Neural cell (in vitro differentiated cells): Measurements from ENCODE around the gene KAT14. TPM values are rescaled to one million over a fixed set of nuclear protein-coding genes. Genes with fewer than 3 reads are reported as not detected.
"Not testable (repeated sequence)": the region's sequence is repeated elsewhere in the genome, so short reads cannot be mapped to it uniquely, and the experiment has no call there.

Experiments used
- H2AFZ ChIP-seq: fragments of 200-600, 300-800 bp; sonication (generic), shearing (Covaris generic); 2 replicates; pipeline ENCODE4 v1.6.0; 2014; ENCODE audit warnings: low read depth, mild to moderate bottlenecking, antibody characterized with exemption, low read length, moderate library complexity
- H3F3A ChIP-seq: fragments of 200-600 bp; shearing (Covaris generic); 2 replicates; pipeline ENCODE4 v1.6.1; 2016; ENCODE audit warnings: mild to moderate bottlenecking, moderate library complexity, mixed read lengths, antibody characterized with exemption, low read length; ENCODE audit not compliant: insufficient read depth, poor library complexity, severe bottlenecking
- H3K27ac ChIP-seq: fragments of 200-600, 300-800 bp; sonication (generic), shearing (Covaris generic); 2 replicates; pipeline ENCODE4 v1.5.1; 2014; ENCODE audit warnings: mild to moderate bottlenecking, low read length, moderate library complexity
- H3K27me3 ChIP-seq: fragments of 300-800, 200-600 bp; sonication (generic), shearing (Covaris generic); 2 replicates; pipeline ENCODE4 v1.6.0; 2014; ENCODE audit warnings: mild to moderate bottlenecking, low read depth, low read length, moderate library complexity; ENCODE audit not compliant: insufficient read depth
- H3K36me3 ChIP-seq: fragments of 300-800, 200-600 bp; sonication (generic), shearing (Covaris generic); 2 replicates; pipeline ENCODE4 v1.5.1; 2014; ENCODE audit warnings: mild to moderate bottlenecking, antibody characterized with exemption, low read length, moderate library complexity; ENCODE audit not compliant: insufficient read depth
- H3K4me2 ChIP-seq: fragments of 300-800, 200-600 bp; sonication (generic), shearing (Covaris generic); 2 replicates; pipeline ENCODE4 v1.6.0; 2014; ENCODE audit warnings: mild to moderate bottlenecking, low read length
- H3K4me3 ChIP-seq: fragments of 300-800, 200-600 bp; sonication (generic), shearing (Covaris generic); 2 replicates; pipeline ENCODE4 v1.5.1; 2014; ENCODE audit warnings: mild to moderate bottlenecking, low read length, moderate library complexity
- H3K79me2 ChIP-seq: fragments of 200-600 bp; shearing (Covaris generic); replicated peaks from 2 replicates; pipeline ENCODE4 v1.6.0; 2014; ENCODE audit warnings: mild to moderate bottlenecking, low read length, moderate library complexity; ENCODE audit not compliant: insufficient read depth
- H3K9ac ChIP-seq: fragments of 300-800, 200-600 bp; sonication (generic), shearing (Covaris generic); 2 replicates; pipeline ENCODE4 v1.6.1; 2016; ENCODE audit warnings: mild to moderate bottlenecking, low read length, mixed read lengths
- H3K9me2 ChIP-seq: fragments of 200-600 bp; shearing (Covaris generic); 2 replicates; pipeline ENCODE4 v1.6.1; 2016; ENCODE audit warnings: mild to moderate bottlenecking, low read length, mixed read lengths; ENCODE audit not compliant: insufficient read depth
- H3K9me3 ChIP-seq: fragments of 200-600, 300-800 bp; sonication (generic), shearing (Covaris generic); 2 replicates; pipeline ENCODE4 v1.6.1; 2016; ENCODE audit warnings: mild to moderate bottlenecking, mixed run types, low read length, moderate library complexity, mixed read lengths
- H4K20me1 ChIP-seq: fragments of 200-600 bp; shearing (Covaris generic); 2 replicates; pipeline ENCODE4 v1.6.1; 2016; ENCODE audit warnings: mild to moderate bottlenecking, mixed run types; ENCODE audit not compliant: insufficient read depth
- EP300 ChIP-seq: fragments of 450-650 bp; conservative IDR thresholded peaks from 2 replicates; pipeline ENCODE4 v1.6.1; 2014; ENCODE audit warnings: antibody characterized with exemption, mild to moderate bottlenecking, moderate library complexity; ENCODE audit not compliant: poor library complexity, severe bottlenecking
- EZH2 ChIP-seq: fragments of 200-600, 300-800 bp; shearing (Covaris generic), sonication (generic); IDR thresholded peaks from 2 replicates; pipeline ENCODE4 v1.6.1; 2014; ENCODE audit warnings: antibody characterized with exemption, low read length, borderline replicate concordance, mild to moderate bottlenecking; ENCODE audit not compliant: insufficient read depth, poor library complexity, severe bottlenecking
- MXI1 ChIP-seq: fragments of 450-650 bp; conservative IDR thresholded peaks from 2 replicates; pipeline ENCODE4 v1.6.1; 2014; ENCODE audit warnings: antibody characterized with exemption, mild to moderate bottlenecking; ENCODE audit not compliant: poor library complexity, severe bottlenecking
- POLR2AphosphoS5 ChIP-seq: IDR thresholded peaks from 2 replicates; pipeline ENCODE4 v1.6.1; 2012
- RAD21 ChIP-seq: fragments of 450-650 bp; conservative IDR thresholded peaks from 2 replicates; pipeline ENCODE4 v1.6.1; 2014; ENCODE audit warnings: antibody characterized with exemption, mild to moderate bottlenecking, moderate library complexity
- SMC3 ChIP-seq: fragments of 450-650 bp; conservative IDR thresholded peaks from 2 replicates; pipeline ENCODE4 v1.6.1; 2014; ENCODE audit warnings: antibody characterized with exemption, mild to moderate bottlenecking, moderate library complexity; ENCODE audit not compliant: poor library complexity
- TAF1 ChIP-seq: IDR thresholded peaks from 2 replicates; pipeline ENCODE4 v1.6.1; 2012; ENCODE audit warnings: low read depth
- polyA minus RNA-seq: library from RNA; depleted of rRNA, polyadenylated mRNA; stranded (reverse); fragments of >200 nt; gene quantifications from 2 replicates; pipeline ENCODE4 v1.2.3, GENCODE V29; 2014
- polyA plus RNA-seq: library from polyadenylated mRNA; depleted of rRNA; stranded (reverse); fragments of >200 nt; gene quantifications from 2 replicates; pipeline ENCODE4 v1.2.3, GENCODE V29; 2014
- TF ChIP-seq, protein P1 (sequence below): IDR thresholded peaks from 2 replicates; pipeline ENCODE4 v1.6.1; 2012; ENCODE audit warnings: borderline replicate concordance
- TF ChIP-seq, protein P2 (sequence below): fragments of 450-650 bp; IDR thresholded peaks from 2 replicates; pipeline ENCODE4 v1.5.1; 2014; ENCODE audit warnings: antibody characterized with exemption, mild to moderate bottlenecking, moderate library complexity; ENCODE audit not compliant: poor library complexity, severe bottlenecking

KAT14 gene, protein sequence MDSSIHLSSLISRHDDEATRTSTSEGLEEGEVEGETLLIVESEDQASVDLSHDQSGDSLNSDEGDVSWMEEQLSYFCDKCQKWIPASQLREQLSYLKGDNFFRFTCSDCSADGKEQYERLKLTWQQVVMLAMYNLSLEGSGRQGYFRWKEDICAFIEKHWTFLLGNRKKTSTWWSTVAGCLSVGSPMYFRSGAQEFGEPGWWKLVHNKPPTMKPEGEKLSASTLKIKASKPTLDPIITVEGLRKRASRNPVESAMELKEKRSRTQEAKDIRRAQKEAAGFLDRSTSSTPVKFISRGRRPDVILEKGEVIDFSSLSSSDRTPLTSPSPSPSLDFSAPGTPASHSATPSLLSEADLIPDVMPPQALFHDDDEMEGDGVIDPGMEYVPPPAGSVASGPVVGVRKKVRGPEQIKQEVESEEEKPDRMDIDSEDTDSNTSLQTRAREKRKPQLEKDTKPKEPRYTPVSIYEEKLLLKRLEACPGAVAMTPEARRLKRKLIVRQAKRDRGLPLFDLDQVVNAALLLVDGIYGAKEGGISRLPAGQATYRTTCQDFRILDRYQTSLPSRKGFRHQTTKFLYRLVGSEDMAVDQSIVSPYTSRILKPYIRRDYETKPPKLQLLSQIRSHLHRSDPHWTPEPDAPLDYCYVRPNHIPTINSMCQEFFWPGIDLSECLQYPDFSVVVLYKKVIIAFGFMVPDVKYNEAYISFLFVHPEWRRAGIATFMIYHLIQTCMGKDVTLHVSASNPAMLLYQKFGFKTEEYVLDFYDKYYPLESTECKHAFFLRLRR
- 19.3 and 29.2 TPM in 2 replicates for polyA plus RNA-seq
- 32.3 and 37.3 TPM in 2 replicates for polyA minus RNA-seq

DNA sequence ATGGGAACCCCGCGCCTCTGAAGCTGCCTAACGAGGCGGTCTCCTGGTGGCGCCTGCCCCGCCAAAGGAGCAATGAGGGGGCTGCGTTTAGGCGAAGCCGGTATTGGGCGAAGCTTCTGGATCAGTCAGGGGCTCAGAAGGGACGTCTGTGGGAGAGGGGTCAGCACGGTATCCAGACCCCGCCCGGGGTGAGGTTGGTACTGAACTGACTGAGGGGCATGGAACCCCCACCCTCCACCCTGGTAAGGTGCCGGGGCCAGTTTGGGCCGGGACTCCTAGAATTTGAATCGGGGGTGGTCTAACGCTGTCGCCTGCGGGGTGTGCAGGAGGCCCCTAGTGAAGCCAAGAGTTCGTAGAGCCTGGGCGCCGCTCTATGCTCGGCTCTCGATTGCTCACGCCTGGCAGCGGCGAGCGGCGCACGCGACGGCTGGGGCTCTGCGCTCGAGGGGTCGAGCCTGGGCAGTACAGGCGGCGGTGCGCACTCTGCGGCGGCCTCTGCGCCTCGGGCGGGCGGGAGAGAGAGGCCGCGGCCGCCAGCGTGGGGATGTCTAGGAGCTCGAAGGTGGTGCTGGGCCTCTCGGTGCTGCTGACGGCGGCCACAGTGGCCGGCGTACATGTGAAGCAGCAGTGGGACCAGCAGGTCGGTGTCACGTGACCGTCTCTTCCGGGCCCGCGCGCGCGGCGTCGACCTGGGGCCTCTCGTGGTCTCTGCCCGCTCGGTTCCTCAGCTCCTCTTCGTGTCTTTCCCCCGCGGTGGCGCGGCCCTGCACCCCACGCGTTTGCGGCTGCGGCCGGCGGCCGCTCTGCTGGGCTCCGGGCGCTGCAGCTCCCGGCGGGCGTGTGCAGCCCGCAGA lies at the start of gene KAT14, which contains the start of gene PET117:
KAT14 (plus strand) TSS at position 452 of the 854 bp plus-strand sequence. CDS start 4,798 bp downstream, outside the sequence.
PET117 (plus strand) TSS at position 452 of the 854 bp plus-strand sequence; CDS start at position 545, 93 bp downstream.
- H2AFZ ChIP-seq: peak within 1 kb of the TSS; percentile 96
- peak within 1 kb of the TSS; percentile 97 for H3K4me3 ChIP-seq
- H3K36me3 ChIP-seq: no peaks in the 10 kb centered on the region
- peaks cover 26% of the 10 kb centered on the region for H3K79me2 ChIP-seq
- H4K20me1 ChIP-seq: no peaks in the 10 kb centered on the region
- peak within 1 kb of the TSS; percentile 84 for H3K27ac ChIP-seq
- H3K4me2 ChIP-seq: peak within 1 kb of the TSS; percentile 99
- TF ChIP-seq POLR2AphosphoS5: peak; percentile 92
- TF ChIP-seq RAD21: peak; percentile 53
- TF ChIP-seq TAF1: peak; percentile 67
- no peak for TF ChIP-seq EZH2
- TF ChIP-seq MXI1: peak; percentile 96
- TF ChIP-seq, protein P1, sequence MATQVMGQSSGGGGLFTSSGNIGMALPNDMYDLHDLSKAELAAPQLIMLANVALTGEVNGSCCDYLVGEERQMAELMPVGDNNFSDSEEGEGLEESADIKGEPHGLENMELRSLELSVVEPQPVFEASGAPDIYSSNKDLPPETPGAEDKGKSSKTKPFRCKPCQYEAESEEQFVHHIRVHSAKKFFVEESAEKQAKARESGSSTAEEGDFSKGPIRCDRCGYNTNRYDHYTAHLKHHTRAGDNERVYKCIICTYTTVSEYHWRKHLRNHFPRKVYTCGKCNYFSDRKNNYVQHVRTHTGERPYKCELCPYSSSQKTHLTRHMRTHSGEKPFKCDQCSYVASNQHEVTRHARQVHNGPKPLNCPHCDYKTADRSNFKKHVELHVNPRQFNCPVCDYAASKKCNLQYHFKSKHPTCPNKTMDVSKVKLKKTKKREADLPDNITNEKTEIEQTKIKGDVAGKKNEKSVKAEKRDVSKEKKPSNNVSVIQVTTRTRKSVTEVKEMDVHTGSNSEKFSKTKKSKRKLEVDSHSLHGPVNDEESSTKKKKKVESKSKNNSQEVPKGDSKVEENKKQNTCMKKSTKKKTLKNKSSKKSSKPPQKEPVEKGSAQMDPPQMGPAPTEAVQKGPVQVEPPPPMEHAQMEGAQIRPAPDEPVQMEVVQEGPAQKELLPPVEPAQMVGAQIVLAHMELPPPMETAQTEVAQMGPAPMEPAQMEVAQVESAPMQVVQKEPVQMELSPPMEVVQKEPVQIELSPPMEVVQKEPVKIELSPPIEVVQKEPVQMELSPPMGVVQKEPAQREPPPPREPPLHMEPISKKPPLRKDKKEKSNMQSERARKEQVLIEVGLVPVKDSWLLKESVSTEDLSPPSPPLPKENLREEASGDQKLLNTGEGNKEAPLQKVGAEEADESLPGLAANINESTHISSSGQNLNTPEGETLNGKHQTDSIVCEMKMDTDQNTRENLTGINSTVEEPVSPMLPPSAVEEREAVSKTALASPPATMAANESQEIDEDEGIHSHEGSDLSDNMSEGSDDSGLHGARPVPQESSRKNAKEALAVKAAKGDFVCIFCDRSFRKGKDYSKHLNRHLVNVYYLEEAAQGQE: peak; percentile 28
- TF ChIP-seq EP300: peak; percentile 80
- TF ChIP-seq, protein P2, sequence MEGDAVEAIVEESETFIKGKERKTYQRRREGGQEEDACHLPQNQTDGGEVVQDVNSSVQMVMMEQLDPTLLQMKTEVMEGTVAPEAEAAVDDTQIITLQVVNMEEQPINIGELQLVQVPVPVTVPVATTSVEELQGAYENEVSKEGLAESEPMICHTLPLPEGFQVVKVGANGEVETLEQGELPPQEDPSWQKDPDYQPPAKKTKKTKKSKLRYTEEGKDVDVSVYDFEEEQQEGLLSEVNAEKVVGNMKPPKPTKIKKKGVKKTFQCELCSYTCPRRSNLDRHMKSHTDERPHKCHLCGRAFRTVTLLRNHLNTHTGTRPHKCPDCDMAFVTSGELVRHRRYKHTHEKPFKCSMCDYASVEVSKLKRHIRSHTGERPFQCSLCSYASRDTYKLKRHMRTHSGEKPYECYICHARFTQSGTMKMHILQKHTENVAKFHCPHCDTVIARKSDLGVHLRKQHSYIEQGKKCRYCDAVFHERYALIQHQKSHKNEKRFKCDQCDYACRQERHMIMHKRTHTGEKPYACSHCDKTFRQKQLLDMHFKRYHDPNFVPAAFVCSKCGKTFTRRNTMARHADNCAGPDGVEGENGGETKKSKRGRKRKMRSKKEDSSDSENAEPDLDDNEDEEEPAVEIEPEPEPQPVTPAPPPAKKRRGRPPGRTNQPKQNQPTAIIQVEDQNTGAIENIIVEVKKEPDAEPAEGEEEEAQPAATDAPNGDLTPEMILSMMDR: no peak
- peak; percentile 67 for TF ChIP-seq SMC3
- H3K9me2 ChIP-seq: no peaks in the 10 kb centered on the region
- H3K27me3 ChIP-seq: no peaks in the 10 kb centered on the region
- H3K9ac ChIP-seq: peak within 1 kb of the TSS; percentile 89
- H3K9me3 ChIP-seq: no peaks in the 10 kb centered on the region
- no peaks in the 10 kb centered on the region for H3F3A ChIP-seq

DNA sequence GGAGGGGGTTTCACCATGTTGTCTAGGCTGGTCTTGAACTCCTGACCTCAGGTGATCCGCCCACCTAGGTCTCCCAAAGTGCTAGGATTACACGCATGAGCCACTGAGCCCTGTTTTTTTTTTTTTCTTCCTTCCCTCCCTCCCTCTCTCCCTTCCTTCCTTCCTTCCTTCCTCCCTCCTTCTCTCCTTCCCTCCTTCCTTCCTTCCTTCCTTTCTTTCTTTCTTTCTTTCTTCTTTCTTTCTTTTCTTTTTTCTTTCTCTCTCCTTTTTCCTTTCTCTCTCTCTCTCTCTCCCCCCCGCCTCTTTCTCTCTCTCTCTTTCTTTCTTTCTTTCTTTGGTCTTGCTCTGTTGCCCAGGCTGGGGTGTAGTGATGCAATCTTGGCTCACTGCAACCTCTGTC lies 49.4 kb upstream of the KAT14 start:
- H3K79me2 ChIP-seq, H3F3A ChIP-seq, H3K4me2 ChIP-seq, H3K27ac ChIP-seq, H3K27me3 ChIP-seq, H3K9me3 ChIP-seq, H3K4me3 ChIP-seq, H4K20me1 ChIP-seq, H2AFZ ChIP-seq, H3K36me3 ChIP-seq, H3K9me2 ChIP-seq, H3K9ac ChIP-seq: not testable (repeated sequence)

DNA sequence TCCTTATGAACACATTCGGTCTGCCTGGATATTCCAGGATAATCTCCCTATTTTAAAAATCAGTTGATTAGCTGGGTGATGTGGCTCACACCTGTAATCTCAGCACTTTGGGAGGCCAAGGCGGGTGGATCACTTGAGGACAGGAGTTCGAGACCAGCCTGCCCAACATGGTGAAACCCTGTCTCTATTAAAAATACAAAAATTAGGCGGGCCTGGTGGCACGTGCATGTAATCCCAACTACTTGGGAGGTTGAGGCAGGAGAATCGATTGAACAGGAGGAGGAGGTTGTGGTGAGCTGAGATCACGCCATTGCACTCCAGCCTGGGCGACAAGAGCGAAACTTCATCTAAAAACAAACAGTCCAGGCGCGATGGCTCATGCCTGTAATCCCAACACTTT lies 48.8 kb upstream of the KAT14 start:
- not testable (repeated sequence) for H3F3A ChIP-seq, H3K9ac ChIP-seq, H3K79me2 ChIP-seq, H3K9me2 ChIP-seq, H3K4me2 ChIP-seq, H3K36me3 ChIP-seq, H3K9me3 ChIP-seq, H3K4me3 ChIP-seq, H3K27ac ChIP-seq, H3K27me3 ChIP-seq, H4K20me1 ChIP-seq, H2AFZ ChIP-seq
